GM12865 (cell line): ENCODE data around the gene YKT6.

ENCODE experiments used
- DNase-seq: peaks from one replicate; pipeline ENCODE4 v3.0.0; 2010; ENCODE audit warnings: low read depth
- H3K4me3 ChIP-seq: 2 replicates; pipeline ENCODE4 v1.5.1; 2011; ENCODE audit warnings: mild to moderate bottlenecking, low read depth, low read length, control low read depth
- CTCF ChIP-seq: IDR thresholded peaks from 2 replicates; pipeline ENCODE4 v1.5.1; 2011; ENCODE audit warnings: low read length, control low read depth, low read depth, inconsistent platforms; ENCODE audit not compliant: insufficient read depth; ENCODE audit errors: missing control alignments

Gene YKT6

GRCh38 chr7:44213206-44213876 is 12.6 kb downstream of the YKT6 start:
- no peak for DNase-seq
- no peak for TF ChIP-seq CTCF
- H3K4me3 ChIP-seq, result no peak overlapping the region

GRCh38 chr7:44213877-44214388 is 13.2 kb downstream of the YKT6 start:
- DNase-seq, result peak; percentile 17
- no peak for TF ChIP-seq CTCF
- H3K4me3 ChIP-seq, result no peak overlapping the region

GRCh38 chr7:44215531-44215930 is 14.8 kb downstream of the YKT6 start:
- no peak for TF ChIP-seq CTCF
- no peak for DNase-seq
- no peak overlapping the region for H3K4me3 ChIP-seq

- no peak overlapping the region for H3K4me3 ChIP-seq
- no peak for TF ChIP-seq CTCF
- DNase-seq, result no peak
Observed at GRCh38 chr7:44216019-44216418, 15.2 kb downstream of the YKT6 start.

- no peak for DNase-seq
- no peak for TF ChIP-seq CTCF
- no peak overlapping the region for H3K4me3 ChIP-seq
Observed at GRCh38 chr7:44216521-44217222, 15.9 kb downstream of the YKT6 start.

GRCh38 chr7:44217223-44217714 is 16.5 kb downstream of the YKT6 start:
- no peak for DNase-seq
- H3K4me3 ChIP-seq, result no peak overlapping the region
- no peak for TF ChIP-seq CTCF
